DMS 273 treated with DMSO at 0.1 percent for 48 hours (cell line): ENCODE measurements around the gene GNPTG.
"Not testable (repeated sequence)": the region's sequence is repeated elsewhere in the genome, so short reads cannot be mapped to it uniquely, and the experiment has no call there.

Experiments
- DNase-seq: peaks from one replicate; lab custom pipeline; 2025; lab: John Stamatoyannopoulos, UW

GNPTG gene

GRCh38 chr16:1319041-1319440, 32.7 kb upstream of the GNPTG start:
- DNase-seq: no peak

GRCh38 chr16:1320097-1320496, 31.6 kb upstream of the GNPTG start:
- DNase-seq: no peak

GRCh38 chr16:1320658-1321240, 31.0 kb upstream of the GNPTG start:
- no peak for DNase-seq

GRCh38 chr16:1322407-1322806, 29.3 kb upstream of the GNPTG start:
- DNase-seq: no peak

- no peak for DNase-seq
Observed at GRCh38 chr16:1323296-1324239, 28.2 kb upstream of the GNPTG start.

GRCh38 chr16:1324286-1324826, 27.4 kb upstream of the GNPTG start:
- no peak for DNase-seq

- DNase-seq: no peak
Observed at GRCh38 chr16:1325261-1325660, 26.5 kb upstream of the GNPTG start.

GRCh38 chr16:1325673-1326371, 25.9 kb upstream of the GNPTG start:
- no peak for DNase-seq

- no peak for DNase-seq
Observed at GRCh38 chr16:1326391-1326790, 25.3 kb upstream of the GNPTG start.

- DNase-seq: no peak
Observed at GRCh38 chr16:1326946-1327618, 24.6 kb upstream of the GNPTG start.

GRCh38 chr16:1327619-1327947, 24.1 kb upstream of the GNPTG start:
- no peak for DNase-seq

- DNase-seq: not testable (repeated sequence)
Observed at GRCh38 chr16:1328136-1328535, 23.6 kb upstream of the GNPTG start.

- not testable (repeated sequence) for DNase-seq
Observed at GRCh38 chr16:1328961-1329360, 22.8 kb upstream of the GNPTG start.

GRCh38 chr16:1330260-1330914, 21.3 kb upstream of the GNPTG start:
- DNase-seq: no peak

GRCh38 chr16:1330931-1331711, 20.6 kb upstream of the GNPTG start:
- no peak for DNase-seq

GRCh38 chr16:1331712-1332617, 19.8 kb upstream of the GNPTG start:
- no peak for DNase-seq

- DNase-seq: no peak
Observed at GRCh38 chr16:1332618-1333148, 19.0 kb upstream of the GNPTG start.

- DNase-seq: no peak
Observed at GRCh38 chr16:1333149-1333812, 18.4 kb upstream of the GNPTG start, which contains the start of gene BAIAP3. Gene BAIAP3 (plus strand): TSS chr16:1333645. CDS start chr16:1338550, 4,905 bp downstream.
